ENCODE measurements around the gene PARP1. TPM values are rescaled to one million over a fixed set of nuclear protein-coding genes. Genes with fewer than 3 reads are reported as not detected.
A peak's percentile ranks its signal among the peaks of the same experiment; 100 is the strongest.

PARP1 gene
- polyA plus RNA-seq, 1 donor from 2014 or later, result 321 TPM

GRCh38 chr1:226364901-226365565 lies 42.9 kb downstream of the PARP1 start:
- H3K4me1 Mint-ChIP-seq, result peaks cover 25 to 31% (median 27%) of the 10 kb centered on the region in 3 donors
- H3K27ac Mint-ChIP-seq, result no peak overlapping the region
- no peaks in the 10 kb centered on the region for H3K27me3 Mint-ChIP-seq
- peaks cover 7% of the 10 kb centered on the region for H3K36me3 Mint-ChIP-seq
- no peak overlapping the region for H3K4me3 Mint-ChIP-seq
- no peaks in the 10 kb centered on the region for H3K9me3 Mint-ChIP-seq

GRCh38 chr1:226364514-226364899 lies 43.4 kb downstream of the PARP1 start:
- no peak overlapping the region for H3K27ac Mint-ChIP-seq
- no peak overlapping the region for H3K4me3 Mint-ChIP-seq
- H3K9me3 Mint-ChIP-seq, result no peaks in the 10 kb centered on the region
- peaks cover 21 to 25% (median 22%) of the 10 kb centered on the region in 3 donors for H3K4me1 Mint-ChIP-seq
- H3K27me3 Mint-ChIP-seq, result no peaks in the 10 kb centered on the region
- H3K36me3 Mint-ChIP-seq, result peaks cover 7% of the 10 kb centered on the region

GRCh38 chr1:226363801-226364513 lies 43.9 kb downstream of the PARP1 start:
- no peak overlapping the region for H3K4me3 Mint-ChIP-seq

GRCh38 chr1:226362891-226363447 lies 44.9 kb downstream of the PARP1 start:
- Mint-ChIP-seq H3K4me3 (no peak overlapping the region), H3K27me3 (no peaks in the 10 kb centered on the region), H3K4me1 (peaks cover 11 to 21% (median 16%) of the 10 kb centered on the region in 3 donors), H3K36me3 (peaks cover 7% of the 10 kb centered on the region), H3K27ac (no peak overlapping the region), H3K9me3 (no peaks in the 10 kb centered on the region)

More at GRCh38 chr1:226363801-226364513, 43.9 kb downstream of the PARP1 start:
- no peaks in the 10 kb centered on the region for H3K9me3 Mint-ChIP-seq
- H3K4me1 Mint-ChIP-seq, result peaks cover 16 to 22% (median 17%) of the 10 kb centered on the region in 3 donors
- peaks cover 7% of the 10 kb centered on the region for H3K36me3 Mint-ChIP-seq
- no peaks in the 10 kb centered on the region for H3K27me3 Mint-ChIP-seq
- H3K27ac Mint-ChIP-seq, result peak overlapping the region in 2 of 3 donors; percentile 28 to 31

- Mint-ChIP-seq H3K4me3 (no peak overlapping the region), H3K27ac (no peak overlapping the region), H3K36me3 (peaks cover 7% of the 10 kb centered on the region), H3K9me3 (no peaks in the 10 kb centered on the region), H3K27me3 (no peaks in the 10 kb centered on the region), H3K4me1 (peaks cover 11 to 15% (median 14%) of the 10 kb centered on the region in 3 donors)
These were observed 45.5 kb downstream of the PARP1 start for GRCh38 chr1:226362361-226362760.

- Mint-ChIP-seq H3K4me3 (peak overlapping the region in 1 of 4 donors; percentile 78), H3K27ac (peak overlapping the region in 2 of 3 donors; percentile 8 to 35), H3K36me3 (peaks cover 9% of the 10 kb centered on the region), H3K27me3 (no peaks in the 10 kb centered on the region), H3K4me1 (peaks cover 25 to 28% (median 27%) of the 10 kb centered on the region in 3 donors), H3K9me3 (no peaks in the 10 kb centered on the region)
These were observed 47.7 kb downstream of the PARP1 start for GRCh38 chr1:226360106-226360746.

GRCh38 chr1:226357416-226357815 lies 50.5 kb downstream of the PARP1 start:
- Mint-ChIP-seq H3K4me1 (peaks cover 36 to 42% (median 41%) of the 10 kb centered on the region in 3 donors), H3K4me3 (peak overlapping the region in 1 of 4 donors; percentile 47), H3K9me3 (no peaks in the 10 kb centered on the region), H3K27me3 (no peaks in the 10 kb centered on the region), H3K27ac (no peak overlapping the region), H3K36me3 (peaks cover 4% of the 10 kb centered on the region)

GRCh38 chr1:226355669-226356551 lies 52.0 kb downstream of the PARP1 start:
- Mint-ChIP-seq H3K4me1 (peaks cover 37 to 42% (median 38%) of the 10 kb centered on the region in 3 donors), H3K27me3 (no peaks in the 10 kb centered on the region), H3K9me3 (no peaks in the 10 kb centered on the region), H3K36me3 (peaks cover 2% of the 10 kb centered on the region), H3K4me3 (peak overlapping the region in 2 of 4 donors; percentile 61 to 89), H3K27ac (peak overlapping the region in 2 of 3 donors; percentile 61 to 66)

- H3K36me3 Mint-ChIP-seq, result peaks cover 4% of the 10 kb centered on the region
- H3K4me3 Mint-ChIP-seq, result peak overlapping the region in 1 of 4 donors; percentile 89
- peak overlapping the region in 1 of 3 donors; percentile 23 for H3K27ac Mint-ChIP-seq
- H3K4me1 Mint-ChIP-seq, result peaks cover 40 to 41% (median 40%) of the 10 kb centered on the region in 3 donors
- no peaks in the 10 kb centered on the region for H3K27me3 Mint-ChIP-seq
- no peaks in the 10 kb centered on the region for H3K9me3 Mint-ChIP-seq
These were observed 52.9 kb downstream of the PARP1 start for GRCh38 chr1:226355016-226355415.

GRCh38 chr1:226353698-226354525 lies 54.0 kb downstream of the PARP1 start:
- peaks cover 4% of the 10 kb centered on the region for H3K36me3 Mint-ChIP-seq
- peak overlapping the region in 1 of 4 donors; percentile 73 for H3K4me3 Mint-ChIP-seq
- H3K27me3 Mint-ChIP-seq, result no peaks in the 10 kb centered on the region
- H3K27ac Mint-ChIP-seq, result peak overlapping the region in 1 of 3 donors; percentile 37
- peaks cover 42 to 45% (median 44%) of the 10 kb centered on the region in 3 donors for H3K4me1 Mint-ChIP-seq
- H3K9me3 Mint-ChIP-seq, result no peaks in the 10 kb centered on the region

- Mint-ChIP-seq H3K9me3 (no peaks in the 10 kb centered on the region), H3K27ac (no peak overlapping the region), H3K27me3 (no peaks in the 10 kb centered on the region), H3K4me3 (peak overlapping the region in 1 of 4 donors; percentile 47), H3K4me1 (peaks cover 38 to 52% (median 43%) of the 10 kb centered on the region in 3 donors), H3K36me3 (peaks cover 4% of the 10 kb centered on the region)
These were observed 56.2 kb downstream of the PARP1 start for GRCh38 chr1:226351709-226352108.

- H3K4me3 Mint-ChIP-seq, result peak overlapping the region in 3 of 4 donors; percentile 19 to 83 (median 69)
- H3K4me1 Mint-ChIP-seq, result peaks cover 26 to 41% (median 36%) of the 10 kb centered on the region in 3 donors
- H3K27ac Mint-ChIP-seq, result peak overlapping the region in 2 of 3 donors; percentile 71 to 86
- H3K36me3 Mint-ChIP-seq, result peaks cover 3% of the 10 kb centered on the region
- H3K27me3 Mint-ChIP-seq, result no peaks in the 10 kb centered on the region
- H3K9me3 Mint-ChIP-seq, result no peaks in the 10 kb centered on the region
These were observed 57.4 kb downstream of the PARP1 start for GRCh38 chr1:226350519-226350865.

GRCh38 chr1:226349801-226350518 lies 57.9 kb downstream of the PARP1 start:
- Mint-ChIP-seq H3K27me3 (no peaks in the 10 kb centered on the region), H3K36me3 (peaks cover 2% of the 10 kb centered on the region), H3K27ac (peak overlapping the region; percentile 54 to 86 (median 71)), H3K9me3 (no peaks in the 10 kb centered on the region), H3K4me3 (peak overlapping the region in 3 of 4 donors; percentile 69 to 83 (median 77)), H3K4me1 (peaks cover 27 to 40% (median 33%) of the 10 kb centered on the region in 3 donors)
